ENCODE measurements around the gene CDH12.

CDH12 gene

GRCh38 chr5:22709743-22710142 lies 143.4 kb downstream of the CDH12 start:
- Histone ChIP-seq H3K9me2 (replicated peaks; ENCODE audit: insufficient read depth, low read length) (no peaks in the 10 kb centered on the region), H3K27me3 (ENCODE audit: low read length) (no peaks in the 10 kb centered on the region), H3K9me3 (ENCODE audit: insufficient read depth, low read length) (no peaks in the 10 kb centered on the region), H3K4me2 (ENCODE audit: low read depth, low read length, poor library complexity, severe bottlenecking) (no peak overlapping the region), H3K27ac (ENCODE audit: low read depth, low read length) (no peak overlapping the region), H3K36me3 (ENCODE audit: low read length) (no peaks in the 10 kb centered on the region), H2AFZ (ENCODE audit: low read depth, low read length, severe bottlenecking) (no peak overlapping the region), H3K79me2 (ENCODE audit: insufficient read depth, low read length) (no peaks in the 10 kb centered on the region), H3F3A (ENCODE audit: insufficient read depth) (no peaks in the 10 kb centered on the region), H3K4me3 (ENCODE audit: insufficient read depth, low read length, poor library complexity, severe bottlenecking) (no peak overlapping the region), H4K20me1 (ENCODE audit: low read depth, low read length) (no peaks in the 10 kb centered on the region), H3K9ac (ENCODE audit: low read length) (no peak overlapping the region)
- no peak for TF ChIP-seq EZH2phosphoT487 (conservative IDR thresholded peaks at IDR 0.05; ENCODE audit: low read length)
- TF ChIP-seq CTCF (IDR thresholded peaks at IDR 0.05; ENCODE audit: insufficient read depth, low read length, poor library complexity, severe bottlenecking) = no peak

- H3K9me2 ChIP-seq (replicated peaks; ENCODE audit: insufficient read depth, low read length) = no peaks in the 10 kb centered on the region
- H3K36me3 ChIP-seq (ENCODE audit: low read length) = no peaks in the 10 kb centered on the region
- no peak overlapping the region for H3K4me2 ChIP-seq (ENCODE audit: low read depth, low read length, poor library complexity, severe bottlenecking)
- H3K27ac ChIP-seq (ENCODE audit: low read depth, low read length) = no peak overlapping the region
- TF ChIP-seq CTCF (IDR thresholded peaks at IDR 0.05; ENCODE audit: insufficient read depth, low read length, poor library complexity, severe bottlenecking) = no peak
- TF ChIP-seq EZH2phosphoT487 (conservative IDR thresholded peaks at IDR 0.05; ENCODE audit: low read length) = no peak
- H3K79me2 ChIP-seq (ENCODE audit: insufficient read depth, low read length) = no peaks in the 10 kb centered on the region
- H3K27me3 ChIP-seq (ENCODE audit: low read length) = no peaks in the 10 kb centered on the region
- H3F3A ChIP-seq (ENCODE audit: insufficient read depth) = no peaks in the 10 kb centered on the region
- no peak overlapping the region for H3K4me3 ChIP-seq (ENCODE audit: insufficient read depth, low read length, poor library complexity, severe bottlenecking)
- no peak overlapping the region for H2AFZ ChIP-seq (ENCODE audit: low read depth, low read length, severe bottlenecking)
- H3K9ac ChIP-seq (ENCODE audit: low read length) = no peak overlapping the region
- no peaks in the 10 kb centered on the region for H4K20me1 ChIP-seq (ENCODE audit: low read depth, low read length)
- no peaks in the 10 kb centered on the region for H3K9me3 ChIP-seq (ENCODE audit: insufficient read depth, low read length)
These were observed 144.3 kb downstream of the CDH12 start for GRCh38 chr5:22708770-22709328.

- Histone ChIP-seq H3K4me2 (ENCODE audit: low read depth, low read length, poor library complexity, severe bottlenecking) (no peak overlapping the region), H3K27me3 (ENCODE audit: low read length) (no peaks in the 10 kb centered on the region), H3K9me3 (ENCODE audit: insufficient read depth, low read length) (no peaks in the 10 kb centered on the region), H3K79me2 (ENCODE audit: insufficient read depth, low read length) (no peaks in the 10 kb centered on the region), H3F3A (ENCODE audit: insufficient read depth) (no peaks in the 10 kb centered on the region), H3K4me3 (ENCODE audit: insufficient read depth, low read length, poor library complexity, severe bottlenecking) (no peak overlapping the region), H3K9ac (ENCODE audit: low read length) (no peak overlapping the region), H2AFZ (ENCODE audit: low read depth, low read length, severe bottlenecking) (no peak overlapping the region), H3K9me2 (replicated peaks; ENCODE audit: insufficient read depth, low read length) (no peaks in the 10 kb centered on the region), H4K20me1 (ENCODE audit: low read depth, low read length) (no peaks in the 10 kb centered on the region), H3K27ac (ENCODE audit: low read depth, low read length) (no peak overlapping the region), H3K36me3 (ENCODE audit: low read length) (no peaks in the 10 kb centered on the region)
- TF ChIP-seq CTCF (IDR thresholded peaks at IDR 0.05; ENCODE audit: insufficient read depth, low read length, poor library complexity, severe bottlenecking) = no peak
- TF ChIP-seq EZH2phosphoT487 (conservative IDR thresholded peaks at IDR 0.05; ENCODE audit: low read length) = no peak
These were observed 146.2 kb downstream of the CDH12 start for GRCh38 chr5:22706901-22707300.
